Activated T-helper 2 cell treated with anti-CD3 and anti-CD28 coated beads, Interferon-gamma antibody, Interleukin-2, Interleukin-4, amounts not matched to agents 10 μg/mL and 5 μg/mL and 100 μg/mL, durations not matched to agents 14 hours and 24 hours and 36 hours (primary cell): ENCODE results near the gene MYO16. TPM values are rescaled to one million over a fixed set of nuclear protein-coding genes. Genes with fewer than 3 reads are reported as not detected.
"Not testable (repeated sequence)": the region's sequence is repeated elsewhere in the genome, so short reads cannot be mapped to it uniquely, and the experiment has no call there.

Experiments
- DNase-seq: peaks from one replicate; pipeline ENCODE4 v3.0.0; 2021; ENCODE audit warnings: low spot score
- H3K27ac Mint-ChIP-seq: one replicate; pipeline ENCODE4 v1.8.0; 2021; ENCODE audit warnings: mixed read lengths
- H3K27me3 Mint-ChIP-seq: one replicate; pipeline ENCODE4 v1.8.0; 2021; ENCODE audit warnings: low read depth, mixed read lengths
- H3K36me3 Mint-ChIP-seq: one replicate; pipeline ENCODE4 v1.8.0; 2021; ENCODE audit warnings: low read depth, mixed read lengths
- H3K4me1 Mint-ChIP-seq: one replicate; pipeline ENCODE4 v1.8.0; 2021; ENCODE audit warnings: low read depth, mixed read lengths
- H3K4me3 Mint-ChIP-seq: one replicate; pipeline ENCODE4 v1.8.0; 2021; ENCODE audit warnings: low read depth, mild to moderate bottlenecking, moderate library complexity, mixed read lengths
- H3K9me3 Mint-ChIP-seq: one replicate; pipeline ENCODE4 v1.8.0; 2021; ENCODE audit warnings: mixed read lengths
- intact Hi-C: fragments of 100-400 bp; cut with micrococcal nuclease; formaldehyde crosslinking; loops from one replicate; pipeline ENCODE4 v1.15.1; 2023
- total RNA-seq: library from RNA; stranded (reverse); gene quantifications from 2 replicates; pipeline ENCODE4 v1.2.3, GENCODE V29; 2022

MYO16 gene
- total RNA-seq, 1 donor from 2014 or later, result not detected

GRCh38 chr13:108903613-108904012 is 274.2 kb downstream of the MYO16 start:
- Mint-ChIP-seq H3K9me3 (no peaks in the 10 kb centered on the region), H3K27me3 (peaks cover 7% of the 10 kb centered on the region), H3K4me1 (no peaks in the 10 kb centered on the region), H3K27ac (no peak overlapping the region), H3K4me3 (no peak overlapping the region), H3K36me3 (no peaks in the 10 kb centered on the region)
- intact Hi-C loops, result no loop called here
- DNase-seq, result no peak

GRCh38 chr13:108911807-108912206 is 282.4 kb downstream of the MYO16 start:
- no peaks in the 10 kb centered on the region for H3K36me3 Mint-ChIP-seq
- H3K9me3 Mint-ChIP-seq, result no peaks in the 10 kb centered on the region
- H3K4me1 Mint-ChIP-seq, result peaks cover 18% of the 10 kb centered on the region
- H3K4me3 Mint-ChIP-seq, result no peak overlapping the region
- intact Hi-C loops, result no loop called here
- H3K27ac Mint-ChIP-seq, result no peak overlapping the region
- peaks cover 28% of the 10 kb centered on the region for H3K27me3 Mint-ChIP-seq
- DNase-seq, result no peak

- H3K27ac Mint-ChIP-seq, H3K9me3 Mint-ChIP-seq, H3K36me3 Mint-ChIP-seq, DNase-seq, intact Hi-C loops, H3K4me3 Mint-ChIP-seq: not testable (repeated sequence)
- Mint-ChIP-seq H3K4me1 (peaks cover 18% of the 10 kb centered on the region), H3K27me3 (peaks cover 27% of the 10 kb centered on the region)
Observed at GRCh38 chr13:108913731-108914130, 284.3 kb downstream of the MYO16 start.

GRCh38 chr13:108915095-108915633 is 285.8 kb downstream of the MYO16 start:
- peak overlapping the region; percentile 51 for H3K4me3 Mint-ChIP-seq
- H3K27ac Mint-ChIP-seq, result peak overlapping the region; percentile 89
- DNase-seq, result no peak
- no peaks in the 10 kb centered on the region for H3K36me3 Mint-ChIP-seq
- peaks cover 19% of the 10 kb centered on the region for H3K4me1 Mint-ChIP-seq
- H3K27me3 Mint-ChIP-seq, result peaks cover 20% of the 10 kb centered on the region
- intact Hi-C loops, result loop anchor here (1.0 to 5.0 kb wide), 3 partner anchors 16 to 872 kb away; partner anchors contain the start of genes ABHD13 and IRS2
- no peaks in the 10 kb centered on the region for H3K9me3 Mint-ChIP-seq

GRCh38 chr13:108915634-108916512 is 286.5 kb downstream of the MYO16 start:
- DNase-seq, result peak; percentile 73
- Mint-ChIP-seq H3K27me3 (peaks cover 15% of the 10 kb centered on the region), H3K27ac (peak overlapping the region; percentile 89), H3K9me3 (no peaks in the 10 kb centered on the region), H3K4me1 (peaks cover 21% of the 10 kb centered on the region), H3K4me3 (peak overlapping the region; percentile 60), H3K36me3 (no peaks in the 10 kb centered on the region)
- intact Hi-C loops, result loop anchor here (1.0 to 5.0 kb wide), 3 partner anchors 17 to 871 kb away; partner anchors contain the start of genes ABHD13 and IRS2

GRCh38 chr13:108917581-108917980 is 288.2 kb downstream of the MYO16 start:
- Mint-ChIP-seq H3K4me1 (peaks cover 21% of the 10 kb centered on the region), H3K27ac (no peak overlapping the region), H3K9me3 (no peaks in the 10 kb centered on the region), H3K36me3 (no peaks in the 10 kb centered on the region), H3K4me3 (no peak overlapping the region), H3K27me3 (peaks cover 4% of the 10 kb centered on the region)
- intact Hi-C loops, result loop anchor here (5.0 kb wide), 1 partner anchor 870 kb away; the partner anchor contains the start of gene IRS2
- DNase-seq, result no peak

- H3K4me1 Mint-ChIP-seq, result peaks cover 21% of the 10 kb centered on the region
- H3K4me3 Mint-ChIP-seq, result no peak overlapping the region
- intact Hi-C loops, result loop anchor here (5.0 kb wide), 1 partner anchor 868 kb away; the partner anchor contains the start of gene IRS2
- no peak for DNase-seq
- no peaks in the 10 kb centered on the region for H3K36me3 Mint-ChIP-seq
- no peaks in the 10 kb centered on the region for H3K27me3 Mint-ChIP-seq
- no peak overlapping the region for H3K27ac Mint-ChIP-seq
- no peaks in the 10 kb centered on the region for H3K9me3 Mint-ChIP-seq
Observed at GRCh38 chr13:108919036-108919907, 289.9 kb downstream of the MYO16 start.

- no peaks in the 10 kb centered on the region for H3K9me3 Mint-ChIP-seq
- no peak overlapping the region for H3K4me3 Mint-ChIP-seq
- H3K36me3 Mint-ChIP-seq, result no peaks in the 10 kb centered on the region
- no peak for DNase-seq
- H3K27me3 Mint-ChIP-seq, result no peaks in the 10 kb centered on the region
- H3K27ac Mint-ChIP-seq, result peak overlapping the region; percentile 31
- intact Hi-C loops, result no loop called here
- peaks cover 17% of the 10 kb centered on the region for H3K4me1 Mint-ChIP-seq
Observed at GRCh38 chr13:108920137-108920536, 290.7 kb downstream of the MYO16 start.

GRCh38 chr13:108921238-108921637 is 291.8 kb downstream of the MYO16 start:
- no peak overlapping the region for H3K4me3 Mint-ChIP-seq
- DNase-seq, result no peak

GRCh38 chr13:108922108-108922507 is 292.7 kb downstream of the MYO16 start:
- H3K4me3 Mint-ChIP-seq, result no peak overlapping the region
- intact Hi-C loops, result no loop called here
- DNase-seq, result no peak
- H3K4me1 Mint-ChIP-seq, result peaks cover 2% of the 10 kb centered on the region
- no peaks in the 10 kb centered on the region for H3K9me3 Mint-ChIP-seq
- H3K36me3 Mint-ChIP-seq, result no peaks in the 10 kb centered on the region
- H3K27ac Mint-ChIP-seq, result no peak overlapping the region
- peaks cover 3% of the 10 kb centered on the region for H3K27me3 Mint-ChIP-seq

More at GRCh38 chr13:108921238-108921637, 291.8 kb downstream of the MYO16 start:
- no peaks in the 10 kb centered on the region for H3K9me3 Mint-ChIP-seq
- H3K36me3 Mint-ChIP-seq, result no peaks in the 10 kb centered on the region
- H3K27ac Mint-ChIP-seq, result no peak overlapping the region
- intact Hi-C loops, result no loop called here
- peaks cover 8% of the 10 kb centered on the region for H3K4me1 Mint-ChIP-seq
- H3K27me3 Mint-ChIP-seq, result peaks cover 3% of the 10 kb centered on the region

GRCh38 chr13:108923386-108924047 is 294.1 kb downstream of the MYO16 start:
- Mint-ChIP-seq H3K4me1 (peaks cover 2% of the 10 kb centered on the region), H3K9me3 (no peaks in the 10 kb centered on the region), H3K27ac (no peak overlapping the region), H3K27me3 (peaks cover 3% of the 10 kb centered on the region), H3K4me3 (no peak overlapping the region), H3K36me3 (no peaks in the 10 kb centered on the region)
- intact Hi-C loops, result no loop called here
- DNase-seq, result no peak

- Mint-ChIP-seq H3K36me3 (no peaks in the 10 kb centered on the region), H3K27me3 (peaks cover 3% of the 10 kb centered on the region), H3K4me1 (peaks cover 2% of the 10 kb centered on the region), H3K4me3 (no peak overlapping the region), H3K27ac (no peak overlapping the region), H3K9me3 (no peaks in the 10 kb centered on the region)
- no peak for DNase-seq
- intact Hi-C loops, result no loop called here
Observed at GRCh38 chr13:108924134-108924533, 294.7 kb downstream of the MYO16 start.
